Measurements from ENCODE around the gene RCVRN.

DNA sequence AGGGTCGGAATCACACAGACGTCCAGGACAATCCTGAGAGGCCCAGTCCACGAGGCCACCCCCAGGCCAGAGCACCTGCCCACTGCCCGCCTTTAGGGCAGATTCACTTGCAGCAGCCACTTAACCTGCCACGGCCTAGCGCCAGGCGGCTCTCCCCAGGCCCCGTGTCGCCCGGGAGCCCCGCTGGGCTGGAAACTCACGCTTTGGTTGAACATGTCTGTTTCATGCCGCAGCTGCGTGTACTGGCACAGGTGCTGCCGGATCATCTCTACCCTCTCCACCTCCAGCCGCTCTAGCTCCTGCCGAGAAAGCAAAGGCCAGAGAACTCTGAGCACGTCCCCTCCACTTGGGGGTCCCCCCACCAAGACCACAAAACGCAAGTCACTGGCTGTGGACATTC, 12.7 kb upstream of the RCVRN start:
- TF ChIP-seq, protein P1, sequence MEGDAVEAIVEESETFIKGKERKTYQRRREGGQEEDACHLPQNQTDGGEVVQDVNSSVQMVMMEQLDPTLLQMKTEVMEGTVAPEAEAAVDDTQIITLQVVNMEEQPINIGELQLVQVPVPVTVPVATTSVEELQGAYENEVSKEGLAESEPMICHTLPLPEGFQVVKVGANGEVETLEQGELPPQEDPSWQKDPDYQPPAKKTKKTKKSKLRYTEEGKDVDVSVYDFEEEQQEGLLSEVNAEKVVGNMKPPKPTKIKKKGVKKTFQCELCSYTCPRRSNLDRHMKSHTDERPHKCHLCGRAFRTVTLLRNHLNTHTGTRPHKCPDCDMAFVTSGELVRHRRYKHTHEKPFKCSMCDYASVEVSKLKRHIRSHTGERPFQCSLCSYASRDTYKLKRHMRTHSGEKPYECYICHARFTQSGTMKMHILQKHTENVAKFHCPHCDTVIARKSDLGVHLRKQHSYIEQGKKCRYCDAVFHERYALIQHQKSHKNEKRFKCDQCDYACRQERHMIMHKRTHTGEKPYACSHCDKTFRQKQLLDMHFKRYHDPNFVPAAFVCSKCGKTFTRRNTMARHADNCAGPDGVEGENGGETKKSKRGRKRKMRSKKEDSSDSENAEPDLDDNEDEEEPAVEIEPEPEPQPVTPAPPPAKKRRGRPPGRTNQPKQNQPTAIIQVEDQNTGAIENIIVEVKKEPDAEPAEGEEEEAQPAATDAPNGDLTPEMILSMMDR (IDR thresholded peaks at IDR 0.05) = no peak
- TF ChIP-seq POLR2A (IDR thresholded peaks at IDR 0.05) = no peak

Measured in testis (tissue), 2 donors.